GM19455 (cell line): ENCODE results near the gene ARFGEF2.
"Not testable (repeated sequence)": the region's sequence is repeated elsewhere in the genome, so short reads cannot be mapped to it uniquely, and the experiment has no call there.

ENCODE experiments used
- ATAC-seq: cut with Tn5 transposase; IDR thresholded peaks from one replicate; pipeline ENCODE4 v1.9.1; 2021; ENCODE audit not compliant: unreplicated experiment

ARFGEF2 gene

DNA sequence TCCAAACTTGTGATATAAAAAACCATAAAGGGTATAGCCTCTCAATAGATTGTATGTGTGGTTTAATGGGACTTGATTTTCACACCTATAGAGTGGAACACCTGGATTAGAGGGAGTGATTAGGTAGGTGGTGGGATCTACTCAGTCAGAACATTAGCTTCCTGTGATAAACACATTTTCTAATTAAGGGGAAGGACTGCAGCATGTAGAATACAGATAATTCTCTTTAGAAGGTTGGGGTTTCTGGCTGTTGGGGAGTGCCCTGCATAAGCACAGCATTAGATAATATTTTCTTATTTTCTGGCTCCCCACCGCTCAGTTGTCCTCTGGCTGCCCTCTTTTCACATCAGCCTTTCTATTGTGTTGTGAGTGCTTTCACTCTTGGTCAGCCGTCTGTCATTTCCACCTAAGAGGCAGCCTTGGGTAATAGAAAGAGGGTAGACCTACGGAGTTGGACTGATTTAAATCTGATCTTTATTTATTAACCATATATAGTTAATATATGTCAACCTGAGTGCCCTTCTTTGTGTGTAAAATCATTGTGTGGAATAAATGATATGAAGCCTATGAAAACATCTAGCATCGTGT lies 132.6 kb downstream of the ARFGEF2 start:
- ATAC-seq: no peak

DNA sequence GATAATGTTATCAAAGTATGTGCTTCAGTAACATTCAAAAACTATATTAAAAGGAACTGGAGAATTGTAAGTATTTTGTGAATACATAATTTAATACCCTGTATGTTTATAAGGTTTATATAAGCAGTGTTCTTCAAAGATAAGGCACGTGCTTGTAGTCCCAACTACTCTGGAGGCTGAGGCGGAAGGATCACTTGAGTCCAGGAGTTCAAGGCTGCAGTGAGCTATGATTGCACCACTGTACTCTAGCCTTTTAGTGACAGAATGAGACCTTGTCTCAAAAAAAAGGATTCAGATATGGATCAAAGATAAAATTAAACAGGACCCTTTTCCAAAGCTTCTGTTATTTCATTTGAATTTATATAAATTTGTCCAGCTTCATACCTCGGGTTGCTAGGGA lies 141.8 kb downstream of the ARFGEF2 start:
- no peak for ATAC-seq

DNA sequence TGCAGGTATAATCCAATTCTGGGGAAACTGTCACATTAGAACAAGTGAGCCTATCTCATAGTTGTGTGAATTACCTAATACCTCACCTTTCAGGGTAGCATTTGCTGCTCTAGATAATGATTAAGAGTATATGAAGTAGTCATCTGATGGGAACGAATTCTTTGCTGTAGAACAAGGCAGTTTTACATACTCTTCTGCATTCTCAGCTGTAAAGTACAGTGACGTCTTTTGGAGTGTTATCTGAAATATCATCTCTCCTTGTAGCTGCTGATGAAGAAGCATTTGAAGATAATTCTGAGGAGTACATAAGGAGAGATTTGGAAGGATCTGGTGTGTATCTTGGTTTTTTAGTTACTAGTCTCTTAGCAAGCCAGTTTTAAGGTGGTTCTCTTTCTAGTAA lies 153.0 kb downstream of the ARFGEF2 start:
- no peak for ATAC-seq

DNA sequence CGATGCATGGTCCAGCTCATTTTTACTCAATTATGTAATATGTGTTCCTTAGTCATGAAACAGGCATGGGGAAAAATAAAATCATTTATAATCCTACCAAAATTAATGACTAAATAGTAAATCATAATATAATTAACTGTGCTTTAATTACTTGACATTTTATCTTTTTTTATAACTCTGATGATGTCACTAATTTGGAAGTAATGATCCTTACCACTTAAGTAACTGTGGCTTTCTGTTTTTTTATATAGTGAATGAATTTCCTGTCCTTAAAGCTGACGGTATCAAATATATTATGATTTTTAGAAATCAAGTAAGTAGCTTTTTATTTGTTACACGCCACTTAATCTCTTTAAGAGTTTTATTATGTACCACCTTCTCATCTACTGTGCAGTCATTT lies 156.8 kb downstream of the ARFGEF2 start:
- ATAC-seq: no peak

DNA sequence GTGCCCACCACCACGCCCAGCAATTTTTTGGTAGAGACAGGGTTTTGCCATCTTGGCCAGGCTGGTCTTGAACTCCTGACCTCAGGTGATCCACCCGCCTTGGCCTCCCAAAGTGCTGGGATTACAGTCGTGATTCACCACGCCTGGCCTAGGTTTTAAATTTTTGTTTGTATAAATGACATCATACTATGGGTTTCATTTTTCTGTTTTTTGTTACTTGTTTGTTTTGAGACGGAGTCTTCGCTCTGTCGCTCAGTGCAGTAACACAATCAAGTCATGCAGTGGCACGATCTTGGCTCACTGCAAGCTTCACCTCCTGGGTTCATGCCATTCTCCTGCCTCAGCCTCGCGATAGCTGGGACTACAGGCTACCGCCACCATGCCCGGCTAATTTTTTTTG lies 160.8 kb downstream of the ARFGEF2 start:
- ATAC-seq: not testable (repeated sequence)
